HCT116 (cell line): ENCODE results near the gene CDK10. TPM values are rescaled to one million over a fixed set of nuclear protein-coding genes. Genes with fewer than 3 reads are reported as not detected.

Experiments
- ATAC-seq: fragments of 200-7000 bp; cut with Tn5 transposase; 2 replicates; pipeline ENCODE4 v1.9.1; 2020; ENCODE audit warnings: mild to moderate bottlenecking, moderate library complexity
- BruUV-seq: library from RNA; stranded (reverse); fragments of 400-500 nt; replicated peaks from 2 replicates; lab custom pipeline; 2021; lab: Mats Ljungman, UMichigan
- CTCF ChIA-PET: fragments of 300-600 bp; sonication (Branson Sonifier 250); formaldehyde crosslinking; loops from one replicate; lab custom pipeline; 2021; ENCODE audit warnings: antibody characterized with exemption; lab: Charles Lee
- POLR2A ChIA-PET: fragments of 300-600, 350-600 bp; sonication (Branson Sonifier 250); formaldehyde crosslinking; loops from one replicate; lab custom pipeline; 2021; ENCODE audit warnings: antibody characterized with exemption; lab: Charles Lee
- RAD21 ChIA-PET, 2 experiments: fragments of 300-600 bp; sonication (Branson Sonifier 250); formaldehyde crosslinking; loops; one replicate each; lab custom pipeline; 2023; ENCODE audit warnings: low total read pairs in 2 of 2; ENCODE audit not compliant: uncharacterized antibody in 2 of 2, unreplicated experiment in 2 of 2, low non-redundant PET in 1 of 2; lab: Charles Lee
- DNase-seq: peaks from one replicate; pipeline ENCODE4 v3.0.0-alpha.2; 2010; ENCODE audit warnings: low read depth, low spot score
- H2AFZ ChIP-seq: fragments of 200-600 bp; shearing (Covaris generic), sonication (generic); 2 replicates; pipeline ENCODE4 v1.6.1; 2017; ENCODE audit warnings: low read depth, mixed run types, mixed read lengths, antibody characterized with exemption, low read length; ENCODE audit not compliant: poor library complexity, severe bottlenecking
- H3K27ac ChIP-seq: 2 replicates; pipeline ENCODE4 v1.5.1; 2012; ENCODE audit warnings: low read depth, low read length
- H3K27me3 ChIP-seq: fragments of 200-600 bp; sonication (generic); 2 replicates; pipeline ENCODE4 v1.6.1; 2016; ENCODE audit warnings: mixed run types, low read length, mixed read lengths; ENCODE audit not compliant: insufficient read depth
- H3K36me3 ChIP-seq, 2 experiments: fragments of 200-500 bp in 1 of 2; fragments of 200-600 bp in 1 of 2; sonication (Bioruptor generic) in 1 of 2; sonication (generic) in 1 of 2; 2 replicates each; pipeline versions ENCODE4 v1.5.1 to v1.6.1; 2014 to 2016; ENCODE audit warnings: low read length in 2 of 2, inconsistent platforms in 1 of 2, mixed read lengths in 1 of 2, mixed run types in 1 of 2; ENCODE audit not compliant: insufficient read depth in 2 of 2, control insufficient read depth in 1 of 2
- H3K4me1 ChIP-seq, 2 experiments: fragments of 200-600 bp in 1 of 2; sonication (generic) in 1 of 2; 2 replicates each; pipeline versions ENCODE4 v1.5.1 to v1.6.1; 2012 to 2017; ENCODE audit warnings: low read length in 2 of 2, inconsistent platforms in 1 of 2, mild to moderate bottlenecking in 1 of 2, mixed read lengths in 1 of 2, mixed run types in 1 of 2, moderate library complexity in 1 of 2; ENCODE audit not compliant: insufficient read depth in 2 of 2, control insufficient read depth in 1 of 2
- H3K4me2 ChIP-seq: fragments of 200-600 bp; sonication (generic); 2 replicates; pipeline ENCODE4 v1.6.1; 2017; ENCODE audit warnings: mixed run types, low read length, mixed read lengths
- H3K4me3 ChIP-seq, 2 experiments: fragments of 200-600 bp in 1 of 2; sonication (generic) in 1 of 2; replicated peaks in 1 of 2; 2 replicates each; pipeline ENCODE4 v1.5.1; 2011 to 2016; ENCODE audit warnings: low read length in 2 of 2, control low read depth in 1 of 2, low read depth in 1 of 2, mild to moderate bottlenecking in 1 of 2, mixed read lengths in 1 of 2, mixed run types in 1 of 2
- H3K79me2 ChIP-seq: fragments of 200-600 bp; sonication (generic); 2 replicates; pipeline ENCODE4 v1.6.1; 2017; ENCODE audit warnings: mild to moderate bottlenecking, mixed run types, low read length, moderate library complexity, mixed read lengths; ENCODE audit not compliant: insufficient read depth
- H3K9ac ChIP-seq: fragments of 200-600 bp; sonication (generic); 2 replicates; pipeline ENCODE4 v1.6.1; 2016; ENCODE audit warnings: low read length, mixed read lengths
- H3K9me2 ChIP-seq: fragments of 200-600 bp; sonication (generic), shearing (Covaris generic); 2 replicates; pipeline ENCODE4 v1.6.1; 2017; ENCODE audit warnings: mixed run types, mild to moderate bottlenecking, moderate library complexity; ENCODE audit not compliant: insufficient read depth
- H3K9me3 ChIP-seq, 2 experiments: fragments of 200-500 bp in 1 of 2; fragments of 200-600 bp in 1 of 2; sonication (Bioruptor generic) in 1 of 2; sonication (generic) in 1 of 2; 2 replicates each; pipeline ENCODE4 v1.6.1; 2014 to 2017; ENCODE audit warnings: low read length in 2 of 2, mixed read lengths in 2 of 2, inconsistent platforms in 1 of 2, low read depth in 1 of 2, mild to moderate bottlenecking in 1 of 2, mixed run types in 1 of 2, moderate library complexity in 1 of 2; ENCODE audit not compliant: control insufficient read depth in 1 of 2, insufficient read depth in 1 of 2
- H4K20me1 ChIP-seq: fragments of 200-600 bp; sonication (generic), shearing (Covaris generic); 2 replicates; pipeline ENCODE4 v1.6.1; 2017; ENCODE audit warnings: mixed run types, mild to moderate bottlenecking, moderate library complexity; ENCODE audit not compliant: insufficient read depth
- CBX3 ChIP-seq: IDR thresholded peaks from 2 replicates; pipeline ENCODE4 v1.6.1; 2012; ENCODE audit warnings: low read depth
- CTCF ChIP-seq, 3 experiments: fragments of 200-600 bp in 1 of 3; sonication (generic) in 1 of 3; IDR thresholded peaks in 2 of 3; conservative IDR thresholded peaks in 1 of 3; 2 replicates each; pipeline ENCODE4 v1.5.1; 2012 to 2017; ENCODE audit warnings: low read depth in 2 of 3, low read length in 2 of 3, antibody characterized with exemption in 1 of 3, borderline replicate concordance in 1 of 3, control low read depth in 1 of 3, mild to moderate bottlenecking in 1 of 3, mixed read lengths in 1 of 3, mixed run types in 1 of 3, moderate library complexity in 1 of 3; ENCODE audit not compliant: insufficient read depth in 1 of 3
- EGR1 ChIP-seq: IDR thresholded peaks from 2 replicates; pipeline ENCODE4 v1.6.1; 2012; ENCODE audit warnings: low read depth
- ELF1 ChIP-seq: IDR thresholded peaks from 2 replicates; pipeline ENCODE4 v1.6.1; 2012; ENCODE audit warnings: low read depth, borderline replicate concordance
- EZH2 ChIP-seq: fragments of 200-600 bp; sonication (generic); IDR thresholded peaks from 2 replicates; pipeline ENCODE4 v1.6.1; 2017; ENCODE audit warnings: antibody characterized with exemption, mixed run types
- EZH2phosphoT487 ChIP-seq: fragments of 200-600 bp; IDR thresholded peaks from 2 replicates; pipeline ENCODE4 v1.6.1; 2018; ENCODE audit warnings: antibody characterized with exemption, borderline replicate concordance
- JUND ChIP-seq: IDR thresholded peaks from 2 replicates; pipeline ENCODE4 v1.6.1; 2012
- MAX ChIP-seq: IDR thresholded peaks from 2 replicates; pipeline ENCODE4 v1.6.1; 2012
- POLR2AphosphoS5 ChIP-seq: IDR thresholded peaks from 2 replicates; pipeline ENCODE4 v1.6.1; 2011; ENCODE audit warnings: mild to moderate bottlenecking, low read depth, low read length, moderate library complexity
- REST ChIP-seq: IDR thresholded peaks from 2 replicates; pipeline ENCODE4 v1.6.1; 2012; ENCODE audit warnings: low read depth
- SIN3A ChIP-seq: IDR thresholded peaks from 2 replicates; pipeline ENCODE4 v1.6.1; 2012; ENCODE audit warnings: low read depth
- TCF7L2 ChIP-seq: IDR thresholded peaks from 2 replicates; pipeline ENCODE4 v1.7.0; 2011; ENCODE audit warnings: borderline replicate concordance, inconsistent platforms; ENCODE audit not compliant: insufficient read depth, insufficient read length; ENCODE audit errors: extremely low read depth
- YY1 ChIP-seq: IDR thresholded peaks from 2 replicates; pipeline ENCODE4 v1.6.1; 2011; ENCODE audit warnings: low read length, low read depth, moderate library complexity, mild to moderate bottlenecking; ENCODE audit not compliant: insufficient replicate concordance; ENCODE audit errors: extremely low read depth
- ZBTB33 ChIP-seq: IDR thresholded peaks from 2 replicates; pipeline ENCODE4 v1.6.1; 2011; ENCODE audit warnings: mild to moderate bottlenecking, low read length, moderate library complexity; ENCODE audit not compliant: insufficient replicate concordance; ENCODE audit errors: extremely low read depth
- ZFX ChIP-seq: fragments of 450-650 bp; IDR thresholded peaks from 2 replicates; pipeline ENCODE4 v1.6.1; 2017
- intact Hi-C: fragments of 100-400 bp; cut with micrococcal nuclease; formaldehyde crosslinking; loops from 2 replicates; pipeline ENCODE4 v1.10.0; 2022
- total RNA-seq: library from RNA; stranded (reverse); gene quantifications from one replicate; pipeline ENCODE4 v1.2.1, GENCODE V29; 2021; ENCODE audit not compliant: unreplicated experiment

CDK10 gene
- total RNA-seq, 1 experiment from 2014 or later = 165 TPM

- Histone ChIP-seq H3K4me2 (no peak overlapping the region), H3K27ac (no peak overlapping the region), H3K9me2 (no peaks in the 10 kb centered on the region), H4K20me1 (no peaks in the 10 kb centered on the region), H2AFZ (no peak overlapping the region), H3K27me3 (no peaks in the 10 kb centered on the region), H3K9me3 (no peaks in the 10 kb centered on the region), H3K9ac (no peak overlapping the region), H3K4me1 (no peaks in the 10 kb centered on the region), H3K36me3 (peaks cover 50 to 76% of the 10 kb centered on the region in 2 experiments), H3K4me3 (no peak overlapping the region), H3K79me2 (peaks cover 7% of the 10 kb centered on the region; the same call in 1 of the 2 replicates)
- ATAC-seq = no peak
- no peak for TF ChIP-seq CBX3
- no peak for TF ChIP-seq ZFX
- no peak for TF ChIP-seq EZH2
- no peak for TF ChIP-seq SIN3A
- TF ChIP-seq JUND = no peak
- TF ChIP-seq EZH2phosphoT487 = no peak
- TF ChIP-seq ZBTB33 = no peak
- no peak for TF ChIP-seq POLR2AphosphoS5
- TF ChIP-seq YY1 = no peak
- TF ChIP-seq MAX = no peak
- no peak for TF ChIP-seq EGR1
- TF ChIP-seq REST = no peak
- no peak for TF ChIP-seq CTCF (IDR thresholded peaks at IDR 0.05 in 2 of 3, conservative IDR thresholded peaks at IDR 0.05 in 1 of 3; ENCODE audit: borderline replicate concordance in 1 of 3, insufficient read depth in 1 of 3, low read depth in 2 of 3, low read length in 2 of 3)
- TF ChIP-seq ELF1 = no peak
- TF ChIP-seq TCF7L2 = no peak
- ChIA-PET CTCF (no interaction called here), RAD21 (no interaction called here), POLR2A (no interaction called here)
- DNase-seq = no peak
- intact Hi-C loops = no loop called here
- BruUV-seq = no TSS peak
These were observed 58.3 kb downstream of the CDK10 start for GRCh38 chr16:89744813-89745212.
